NCI-H2081 (cell line): ENCODE data around the gene BTBD7.

Experiments used
- DNase-seq, 2 experiments: peaks; one replicate each; lab custom pipeline; 2025; lab: John Stamatoyannopoulos, UW

The BTBD7 gene

DNA sequence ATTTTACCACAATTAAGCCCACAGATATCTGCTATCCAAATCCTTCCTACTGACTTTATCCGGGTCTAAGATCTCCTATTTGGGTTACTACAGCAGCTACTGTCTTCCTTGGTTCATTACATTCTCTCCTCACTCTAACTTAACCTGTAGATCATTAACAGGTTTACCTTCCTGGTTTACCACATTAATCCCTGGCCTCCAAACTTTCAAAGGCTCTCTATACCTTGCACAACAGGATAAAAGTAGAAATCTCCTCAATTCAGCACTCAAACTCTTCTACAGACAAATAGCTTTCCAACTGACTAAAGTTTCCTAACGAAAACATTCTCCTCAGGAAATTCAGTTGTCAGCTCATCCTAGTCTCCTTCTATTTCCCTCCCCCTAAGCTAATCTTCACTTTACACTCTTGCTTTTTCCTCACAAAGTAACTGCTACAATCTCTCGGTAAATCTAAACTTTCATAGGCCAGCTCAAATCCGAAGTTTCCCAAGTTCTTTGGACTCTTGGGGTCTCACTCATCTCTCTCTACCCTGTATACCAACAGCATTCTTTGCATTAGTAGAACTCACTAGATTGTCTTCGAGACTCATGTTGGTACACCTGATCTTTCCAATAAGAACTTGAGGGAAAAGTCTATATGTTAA is 2.7 kb downstream of the BTBD7 start:
- no peak for DNase-seq

DNA sequence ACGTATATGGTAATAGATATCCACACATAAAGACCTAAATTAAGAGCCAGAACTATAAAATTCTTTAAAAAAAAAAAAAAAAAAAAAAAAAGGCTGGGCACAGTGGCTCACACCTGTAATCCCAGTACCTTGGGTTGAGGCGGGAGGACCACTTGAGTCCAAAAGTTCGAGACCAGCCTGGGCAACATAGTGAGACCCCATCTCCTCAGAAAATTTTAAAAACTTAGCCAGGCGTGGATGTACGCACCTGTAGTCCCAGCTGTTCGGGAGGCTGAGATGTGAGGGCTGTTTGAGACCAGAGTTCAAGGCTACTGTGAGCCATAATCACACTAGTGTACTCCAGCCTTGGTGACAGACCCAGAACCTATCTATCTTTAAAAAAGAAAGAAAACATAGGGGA is 4.3 kb downstream of the BTBD7 start:
- DNase-seq: no peak

DNA sequence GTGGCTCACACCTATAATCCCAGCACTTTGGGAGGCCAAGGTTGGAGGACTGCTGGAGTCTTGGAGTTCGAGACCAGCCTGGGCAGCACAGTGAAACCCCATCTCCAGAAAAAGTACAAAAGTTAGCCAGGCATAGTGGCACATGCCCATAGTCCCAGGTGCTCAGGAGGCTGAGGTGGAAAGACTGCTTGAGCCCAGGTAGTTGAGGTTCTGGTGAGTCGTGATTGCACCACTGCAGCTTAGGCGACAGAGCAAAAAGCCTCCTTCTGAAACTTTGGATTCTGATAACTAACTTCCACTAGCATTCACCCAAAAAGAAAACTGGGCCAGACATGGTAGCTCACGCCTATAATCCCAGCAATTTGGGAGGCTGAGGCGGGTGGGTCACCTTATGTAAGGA is 6.6 kb downstream of the BTBD7 start:
- DNase-seq: no peak

DNA sequence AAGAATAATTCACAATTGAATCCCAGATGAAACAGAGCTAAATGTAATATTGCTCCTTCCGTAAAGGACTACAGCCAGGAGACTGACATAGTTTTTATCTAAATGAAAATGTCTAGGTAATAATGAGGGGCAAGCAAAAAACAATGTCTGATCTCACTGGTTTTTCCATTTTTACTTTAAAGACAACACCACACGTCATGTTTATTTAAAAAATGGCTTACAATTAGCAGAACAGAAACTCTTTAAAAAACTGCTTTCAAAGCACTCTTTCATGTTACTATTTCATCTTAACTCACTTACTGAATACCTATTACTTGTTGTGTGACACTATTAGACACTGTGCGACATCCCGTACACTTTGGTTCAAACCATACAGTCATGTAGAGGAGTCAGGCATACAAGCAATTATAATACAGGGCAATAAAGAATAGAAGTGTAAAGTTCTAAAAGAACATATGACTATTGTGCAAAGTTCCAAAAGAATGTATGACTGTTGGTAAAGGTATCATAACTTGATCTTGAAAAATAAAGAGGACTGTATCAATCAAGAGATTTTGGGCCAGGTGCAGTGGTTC is 9.1 kb downstream of the BTBD7 start:
- no peak for DNase-seq

DNA sequence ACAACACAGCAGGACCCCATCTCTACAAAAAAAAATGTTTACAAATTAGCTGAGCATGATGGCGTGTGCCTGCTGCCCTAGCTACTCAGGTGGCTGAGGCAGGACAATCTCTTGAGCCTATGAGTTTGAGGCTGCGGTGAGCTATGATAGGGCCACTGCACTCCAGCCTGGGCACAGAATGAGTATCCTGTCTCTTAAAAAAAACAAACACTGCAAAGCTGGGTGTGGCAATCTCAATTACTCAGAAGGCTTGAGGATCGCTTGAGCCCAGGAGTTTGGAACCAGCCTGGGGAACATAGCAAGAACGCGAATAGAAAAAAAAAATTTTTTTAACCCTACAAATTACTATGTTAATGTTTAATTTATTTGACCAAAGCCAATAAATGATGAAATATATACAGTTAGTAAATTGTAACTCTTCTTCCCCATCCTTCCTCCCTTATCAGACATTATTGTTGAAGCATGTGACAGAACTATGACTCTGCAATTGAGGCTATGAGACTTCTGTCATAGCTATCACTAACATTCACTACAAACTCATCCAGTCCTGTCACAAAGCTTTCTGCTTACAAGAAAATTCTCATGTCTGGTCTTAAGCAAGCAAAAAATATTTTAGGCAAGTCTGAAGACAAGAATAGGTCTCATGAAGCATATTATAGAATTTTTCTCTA is 9.8 kb downstream of the BTBD7 start:
- no peak for DNase-seq

DNA sequence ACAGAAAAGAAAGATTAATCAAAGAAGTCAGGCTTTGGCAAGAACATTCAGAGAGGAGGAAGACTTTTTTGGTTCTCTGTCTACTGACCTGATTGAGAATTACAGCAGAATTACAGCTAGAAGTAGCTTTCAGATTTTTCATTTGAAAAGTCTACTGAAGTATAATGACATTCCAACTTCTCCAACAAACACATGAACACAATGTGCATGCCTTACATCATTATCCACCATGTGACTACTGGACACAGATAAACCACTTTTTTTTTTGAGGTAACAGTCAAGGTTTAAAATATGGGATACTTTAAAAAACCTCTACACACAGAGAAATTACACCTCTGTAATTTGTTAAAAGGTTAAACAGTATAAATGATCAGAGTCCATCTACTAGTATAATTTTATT is 12.3 kb downstream of the BTBD7 start:
- DNase-seq: no peak

DNA sequence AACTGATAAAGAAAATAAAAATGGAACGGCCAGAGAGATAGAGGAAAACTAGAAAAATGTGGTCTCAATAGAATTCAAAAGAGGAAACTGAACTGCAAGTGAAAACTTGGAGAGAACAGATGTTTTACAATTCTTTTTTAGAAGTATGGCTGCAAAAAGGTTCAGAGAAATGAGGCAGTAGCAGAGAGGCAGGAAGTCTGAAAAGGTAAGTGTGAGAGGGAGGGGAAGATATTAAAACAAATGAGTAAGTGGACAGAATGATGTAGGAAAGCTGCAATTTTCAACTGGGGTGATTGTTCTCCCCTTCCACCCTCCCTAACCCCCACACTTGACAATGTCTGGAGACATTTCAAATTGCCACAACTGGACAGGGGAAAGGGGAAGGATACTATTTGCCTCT is 12.9 kb downstream of the BTBD7 start:
- no peak for DNase-seq

DNA sequence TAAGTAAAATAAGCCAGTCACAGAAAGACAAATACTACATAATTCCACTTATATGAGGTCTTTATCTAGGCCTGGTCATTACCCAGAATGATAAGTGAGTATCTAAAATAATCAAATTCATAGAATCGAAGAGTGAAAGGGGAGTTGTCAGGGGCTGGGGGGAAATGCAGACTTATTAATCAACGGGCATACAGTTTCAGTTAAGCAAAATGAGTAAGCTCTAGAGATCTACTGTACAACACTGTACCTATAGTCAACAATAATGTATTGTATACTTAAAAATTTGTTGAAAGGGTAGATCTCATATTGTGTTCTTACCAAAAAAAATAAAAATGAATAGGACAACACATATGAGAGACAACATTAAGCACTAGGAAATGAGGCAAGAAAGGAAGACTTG is 13.3 kb downstream of the BTBD7 start:
- no peak for DNase-seq

DNA sequence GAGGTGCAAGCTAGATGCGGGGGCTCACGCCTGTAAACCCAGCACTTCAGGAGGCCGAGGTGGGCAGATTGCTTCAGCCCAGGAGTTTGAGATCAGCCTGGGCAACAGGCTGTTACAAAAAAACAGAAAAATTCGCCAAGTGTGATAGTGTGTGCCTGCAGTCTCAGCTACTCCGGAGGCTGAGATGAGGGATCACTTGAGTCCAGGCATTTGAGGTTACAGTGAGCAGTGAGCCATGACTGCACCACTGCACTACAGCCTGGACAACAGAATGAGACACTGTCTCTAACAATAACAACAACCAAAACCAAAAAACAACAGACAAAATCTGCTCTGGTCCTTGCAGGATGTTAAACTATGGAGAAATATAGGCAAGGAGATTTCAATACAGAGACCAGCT is 13.9 kb downstream of the BTBD7 start:
- no peak for DNase-seq

DNA sequence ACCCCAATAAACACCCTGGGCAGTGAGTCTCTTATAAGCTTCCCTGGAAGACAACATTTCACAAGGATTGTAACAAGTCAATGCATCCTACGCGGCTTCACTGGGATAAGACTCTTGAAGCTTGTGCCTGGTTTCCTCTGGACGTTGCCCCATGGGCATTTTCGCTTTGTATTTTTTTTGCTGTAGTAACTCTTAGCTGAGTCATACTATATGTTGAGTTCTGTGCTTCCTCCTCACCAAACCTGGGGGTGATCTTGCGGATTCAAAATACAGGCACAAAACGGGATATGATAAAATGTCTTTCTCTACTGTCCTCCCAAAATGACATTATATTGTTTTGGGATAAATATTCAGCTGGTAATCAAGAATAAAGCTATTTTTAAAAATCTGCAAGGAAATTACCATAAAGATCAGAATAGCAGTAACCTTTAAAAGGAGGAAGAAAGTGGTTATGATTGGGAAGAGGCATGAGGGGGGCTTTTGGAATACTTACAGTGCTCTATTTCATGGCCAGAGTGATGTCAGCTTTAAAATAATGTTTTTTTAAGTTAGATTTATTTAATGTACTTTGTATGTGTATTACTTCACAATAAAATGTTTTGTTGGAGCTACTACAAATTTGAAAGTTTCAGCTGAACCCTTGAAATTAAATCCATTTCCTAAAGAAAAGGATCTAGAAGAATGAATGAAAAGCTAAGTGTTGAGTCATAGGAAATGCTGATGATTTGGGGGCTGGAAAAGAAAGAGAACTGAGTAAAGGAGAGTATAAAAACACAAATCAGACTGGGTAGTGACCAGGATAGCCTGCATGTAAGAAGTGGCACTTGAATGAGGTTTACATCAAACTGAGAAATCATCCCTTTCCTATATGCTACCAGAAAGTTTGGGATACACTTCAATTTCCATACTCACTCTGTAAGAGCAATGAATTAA is 14.7 kb downstream of the BTBD7 start:
- DNase-seq: no peak

DNA sequence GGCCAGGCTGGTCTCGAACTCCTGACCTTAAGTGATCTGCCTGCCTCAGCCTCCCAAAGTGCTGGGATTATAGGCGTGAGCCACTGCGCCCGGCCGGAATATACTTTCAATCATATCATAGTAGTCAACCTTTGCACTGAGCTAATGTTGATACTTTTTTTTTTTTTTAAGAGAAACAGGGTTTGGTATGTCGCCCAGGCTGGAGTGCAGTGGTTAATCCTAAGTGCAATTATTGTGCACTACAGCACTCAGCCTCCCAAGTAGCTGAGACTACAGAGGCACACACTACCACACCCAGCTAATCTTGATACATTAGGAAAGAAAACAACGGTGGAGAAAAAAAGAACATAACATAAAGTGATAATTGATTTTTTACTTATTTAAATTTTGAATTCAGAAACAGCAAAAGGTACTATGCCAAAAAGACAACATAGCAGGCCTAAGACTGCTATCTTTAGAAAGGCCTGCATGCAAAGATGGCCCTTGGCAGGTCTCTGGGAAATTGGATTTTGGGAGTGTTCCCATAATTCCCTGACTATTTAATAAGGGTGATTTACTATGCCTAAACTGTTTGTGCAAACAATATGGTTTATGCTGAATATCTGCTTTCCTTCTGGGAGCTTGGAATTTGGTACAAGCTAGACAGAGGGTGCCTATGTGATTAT is 15.5 kb downstream of the BTBD7 start:
- no peak for DNase-seq

DNA sequence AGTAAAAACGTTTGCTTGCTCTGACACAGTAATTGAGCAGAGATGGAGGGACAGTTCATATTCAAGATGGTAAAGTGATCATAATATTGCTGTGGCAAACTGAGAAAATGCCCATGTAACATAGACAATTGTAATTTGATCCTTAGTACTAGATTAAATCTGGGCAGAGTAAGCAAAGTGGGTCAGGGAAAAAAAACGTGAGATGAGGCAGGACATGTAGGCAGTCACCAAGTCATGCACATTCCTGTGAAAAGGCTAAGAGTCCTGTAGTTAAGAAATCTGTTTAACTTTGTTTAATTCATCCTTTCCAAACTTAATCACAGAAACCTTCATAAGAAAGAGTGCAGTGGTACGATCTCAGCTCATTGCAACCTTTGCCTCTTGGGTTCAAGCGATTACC is 16.1 kb downstream of the BTBD7 start:
- no peak for DNase-seq

DNA sequence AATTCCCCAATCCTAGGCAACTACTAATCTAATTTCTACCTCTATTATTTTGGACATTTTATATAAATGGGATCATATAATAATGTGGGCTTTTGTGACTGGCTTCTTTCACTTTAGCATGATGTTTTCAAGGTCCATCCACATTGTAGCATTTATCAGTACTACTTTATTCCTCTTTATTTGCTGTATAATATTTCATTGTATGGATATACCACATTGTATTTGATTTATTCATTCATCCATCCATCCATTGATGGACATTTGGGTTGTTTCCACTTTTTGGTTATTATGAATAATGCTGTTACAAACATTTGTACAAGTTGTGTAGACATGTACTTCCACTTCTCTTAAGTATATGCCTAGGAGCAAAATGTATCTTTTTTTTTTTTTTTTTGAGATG is 17.3 kb downstream of the BTBD7 start:
- no peak for DNase-seq

DNA sequence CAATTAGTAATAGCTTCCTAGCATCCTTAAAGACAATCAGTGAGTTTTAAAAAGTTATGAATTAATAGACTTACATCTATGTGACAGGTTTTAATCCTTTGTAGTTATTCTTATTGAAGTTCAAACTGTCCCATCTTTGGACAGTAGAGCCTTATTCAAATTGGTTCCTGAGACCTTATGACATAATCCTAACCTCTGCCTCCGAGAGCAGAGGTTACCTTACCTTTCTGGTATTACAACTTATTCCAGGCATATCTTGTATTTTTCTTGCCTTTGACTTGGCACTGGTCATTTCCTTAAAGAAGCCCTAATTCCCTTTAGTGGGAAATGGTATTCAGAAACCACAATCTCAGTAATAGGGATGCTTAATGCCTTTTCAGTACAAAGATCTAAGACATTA is 21.8 kb downstream of the BTBD7 start:
- no peak for DNase-seq

DNA sequence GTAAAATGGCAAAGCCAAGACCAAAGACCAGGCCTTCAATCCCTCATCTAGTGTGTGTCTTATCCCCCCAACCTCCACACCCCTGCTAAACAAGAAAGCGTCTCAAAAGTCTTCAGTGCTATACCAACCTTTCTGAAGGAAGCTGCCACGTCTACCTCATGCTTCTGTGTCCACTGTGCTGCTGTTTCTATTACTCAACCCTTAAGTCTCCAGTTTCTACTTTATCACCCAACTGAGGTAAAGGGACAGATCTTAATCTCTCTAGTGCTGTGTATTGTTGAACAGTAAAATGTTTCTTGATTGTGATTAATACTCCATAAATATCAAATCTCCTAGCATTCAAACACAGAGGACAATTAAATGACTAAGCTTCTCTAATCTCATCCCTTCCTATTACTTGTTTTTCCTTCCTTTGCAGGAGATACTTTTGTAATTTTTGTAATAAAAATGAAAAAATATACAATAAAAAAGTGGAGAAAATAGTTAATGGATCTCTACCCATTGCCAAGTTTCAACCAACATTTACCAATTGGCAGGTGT is 23.3 kb downstream of the BTBD7 start:
- DNase-seq: no peak

DNA sequence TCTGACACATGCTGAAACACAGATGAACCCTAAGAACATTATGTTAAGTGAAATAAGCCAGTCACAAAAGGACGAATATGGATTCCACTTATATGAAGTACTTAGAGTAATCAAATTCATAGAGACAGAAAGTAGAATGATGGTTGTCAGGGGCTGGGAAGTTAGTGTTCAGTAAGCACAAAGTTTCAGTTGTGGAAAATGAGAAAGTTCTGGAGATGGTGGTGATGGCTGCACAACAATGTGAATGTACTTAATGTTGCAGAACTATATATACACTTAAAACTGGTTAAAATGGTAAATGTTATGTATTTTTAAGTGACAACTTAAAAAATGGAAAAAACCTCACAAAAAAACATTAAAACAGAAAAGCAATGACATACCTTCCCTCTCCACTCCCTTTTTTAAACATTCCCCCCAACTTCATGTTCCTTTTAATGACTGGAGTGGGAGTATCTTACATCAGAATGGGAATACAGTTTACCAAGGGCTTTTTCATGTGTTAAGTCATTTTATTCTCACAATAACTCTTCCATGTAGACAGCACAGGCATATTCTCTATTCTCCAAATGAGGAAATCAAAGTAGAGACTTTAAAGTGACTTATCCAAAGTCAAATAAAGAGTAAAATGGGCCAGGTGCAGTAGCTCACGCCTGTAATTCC is 24.0 kb downstream of the BTBD7 start:
- no peak for DNase-seq

DNA sequence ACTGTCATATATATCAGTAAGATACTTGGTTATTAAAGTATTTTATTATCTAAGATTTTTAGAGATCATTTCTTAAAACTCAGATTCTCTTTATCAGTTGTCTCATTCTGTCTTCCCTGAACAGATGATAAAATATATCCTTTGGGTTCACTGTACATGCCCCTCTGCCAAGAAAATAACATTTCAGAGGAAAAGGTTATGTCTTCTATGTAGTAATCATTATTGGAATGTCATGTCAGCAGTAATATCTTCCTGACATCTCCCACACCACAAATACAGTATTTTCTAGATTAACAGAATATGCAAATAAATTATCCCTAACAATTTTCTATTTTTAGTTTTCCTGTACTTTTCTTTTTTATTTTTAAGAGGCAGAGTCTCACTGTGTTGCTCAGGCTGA is 26.0 kb downstream of the BTBD7 start:
- no peak for DNase-seq

DNA sequence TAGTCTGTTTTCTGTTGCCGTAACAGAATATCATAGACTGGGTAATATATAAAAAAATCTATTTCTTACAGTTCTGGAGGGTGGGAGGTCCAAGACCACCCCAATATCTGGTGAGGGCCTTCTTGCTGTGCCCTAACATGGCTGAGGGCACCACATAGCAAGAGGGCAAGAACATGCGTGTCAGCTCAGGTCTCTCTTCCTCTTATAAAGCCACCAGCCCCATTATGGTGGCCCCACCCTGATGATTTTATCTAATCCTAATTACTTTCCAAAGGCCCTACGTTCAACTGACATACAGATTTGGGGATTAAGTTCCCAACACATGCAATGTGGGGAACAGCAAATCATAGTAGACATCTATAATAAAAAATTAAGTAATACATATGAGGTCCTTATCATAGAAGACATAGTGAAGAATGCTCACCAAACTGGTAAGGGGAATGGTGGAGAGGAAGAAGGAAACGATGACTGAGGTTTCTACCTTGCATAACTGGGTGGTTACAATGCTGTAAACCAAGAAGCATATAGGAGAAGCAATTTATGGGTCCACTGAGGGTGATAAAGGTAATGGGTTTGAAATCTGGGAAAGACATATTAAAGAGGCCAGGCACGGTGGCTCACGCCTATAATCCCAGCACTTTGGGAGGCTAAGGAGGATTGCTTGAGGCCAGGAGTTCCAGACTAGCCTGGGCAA is 27.0 kb downstream of the BTBD7 start:
- DNase-seq: no peak

DNA sequence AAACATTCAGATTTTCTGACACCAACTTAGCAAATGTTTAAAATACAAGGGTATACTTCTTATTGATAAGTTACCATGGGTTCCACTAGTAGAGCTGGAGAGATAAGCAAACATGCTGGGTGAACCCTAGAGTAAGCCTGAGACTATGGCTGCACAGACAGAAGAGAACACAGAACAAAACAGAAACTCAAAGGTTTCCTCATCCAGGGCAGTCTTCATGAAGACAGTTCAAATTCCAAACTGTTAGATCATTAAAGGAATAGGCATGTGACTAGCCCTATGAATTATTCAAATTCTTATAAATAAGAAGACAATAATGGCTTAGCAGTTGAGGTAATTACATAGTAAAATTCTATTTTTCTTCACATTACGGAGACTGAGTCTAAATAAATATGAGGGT is 28.1 kb downstream of the BTBD7 start:
- DNase-seq: no peak

DNA sequence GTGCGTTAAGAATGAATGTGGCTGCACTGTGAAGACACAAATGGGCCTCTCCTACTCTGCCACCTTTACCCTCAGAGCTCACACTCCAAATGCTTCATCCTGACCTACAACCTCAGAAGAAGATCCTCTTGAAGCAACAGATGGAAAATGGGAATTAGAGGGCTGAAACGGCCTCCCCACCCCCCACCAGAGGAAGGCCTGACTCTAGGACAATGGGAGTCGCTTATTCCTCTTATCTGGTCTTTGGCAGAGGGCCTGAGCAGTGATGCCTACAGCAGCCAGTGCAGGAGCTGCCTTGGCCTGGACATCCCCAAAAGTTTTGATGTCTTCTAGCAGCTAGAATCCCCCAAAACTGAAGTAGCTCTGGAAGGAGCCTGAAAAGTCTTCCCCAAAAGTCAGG is 29.2 kb downstream of the BTBD7 start:
- no peak for DNase-seq
